ENCODE measurements around the gene HSPG2.

The HSPG2 gene

GRCh38 chr1:21853131-21853427 is 84.0 kb downstream of the HSPG2 start:
- TF ChIP-seq CTCF (conservative IDR thresholded peaks at IDR 0.05; ENCODE audit: low read depth, low read length) = no peak
- H3K4me2 ChIP-seq = no peak overlapping the region
- no peaks in the 10 kb centered on the region for H3K27me3 ChIP-seq (ENCODE audit: insufficient read depth, low read depth)
- no peak overlapping the region for H2AFZ ChIP-seq (ENCODE audit: low read depth)
- H3K4me1 ChIP-seq (ENCODE audit: low read depth, poor library complexity, severe bottlenecking) = no peaks in the 10 kb centered on the region
- H3K9ac ChIP-seq = no peak overlapping the region
- no peaks in the 10 kb centered on the region for H3K36me3 ChIP-seq (ENCODE audit: insufficient read depth)
- H3K4me3 ChIP-seq (IDR thresholded peaks at IDR 0.05; ENCODE audit: insufficient read depth, low read depth, low read length) = no peak overlapping the region
- H4K20me1 ChIP-seq (ENCODE audit: insufficient read depth) = no peaks in the 10 kb centered on the region
- H3K27ac ChIP-seq = no peak overlapping the region
- no peaks in the 10 kb centered on the region for H3K79me2 ChIP-seq (ENCODE audit: insufficient read depth, low read depth)

GRCh38 chr1:21852282-21853130 is 84.6 kb downstream of the HSPG2 start:
- Histone ChIP-seq H3K27me3 (ENCODE audit: insufficient read depth, low read depth) (no peaks in the 10 kb centered on the region), H3K4me2 (no peak overlapping the region), H3K79me2 (ENCODE audit: insufficient read depth, low read depth) (no peaks in the 10 kb centered on the region), H4K20me1 (ENCODE audit: insufficient read depth) (no peaks in the 10 kb centered on the region), H3K4me3 (IDR thresholded peaks at IDR 0.05; ENCODE audit: insufficient read depth, low read depth, low read length) (no peak overlapping the region), H3K27ac (no peak overlapping the region), H3K9ac (no peak overlapping the region), H3K36me3 (ENCODE audit: insufficient read depth) (no peaks in the 10 kb centered on the region), H2AFZ (ENCODE audit: low read depth) (no peak overlapping the region), H3K4me1 (ENCODE audit: low read depth, poor library complexity, severe bottlenecking) (no peaks in the 10 kb centered on the region)
- TF ChIP-seq CTCF (conservative IDR thresholded peaks at IDR 0.05; ENCODE audit: low read depth, low read length) = no peak

- no peaks in the 10 kb centered on the region for H3K27me3 ChIP-seq (ENCODE audit: insufficient read depth, low read depth)
- H3K36me3 ChIP-seq (ENCODE audit: insufficient read depth) = no peaks in the 10 kb centered on the region
- no peak for TF ChIP-seq CTCF (conservative IDR thresholded peaks at IDR 0.05; ENCODE audit: low read depth, low read length)
- H3K4me2 ChIP-seq = no peak overlapping the region
- no peak overlapping the region for H2AFZ ChIP-seq (ENCODE audit: low read depth)
- no peaks in the 10 kb centered on the region for H4K20me1 ChIP-seq (ENCODE audit: insufficient read depth)
- H3K9ac ChIP-seq = no peak overlapping the region
- H3K27ac ChIP-seq = no peak overlapping the region
- H3K79me2 ChIP-seq (ENCODE audit: insufficient read depth, low read depth) = no peaks in the 10 kb centered on the region
- no peak overlapping the region for H3K4me3 ChIP-seq (IDR thresholded peaks at IDR 0.05; ENCODE audit: insufficient read depth, low read depth, low read length)
- H3K4me1 ChIP-seq (ENCODE audit: low read depth, poor library complexity, severe bottlenecking) = no peaks in the 10 kb centered on the region
Measured at GRCh38 chr1:21851430-21852250, 85.5 kb downstream of the HSPG2 start.

GRCh38 chr1:21849909-21850576 is 87.1 kb downstream of the HSPG2 start:
- H3K79me2 ChIP-seq (ENCODE audit: insufficient read depth, low read depth) = no peaks in the 10 kb centered on the region
- H3K36me3 ChIP-seq (ENCODE audit: insufficient read depth) = no peaks in the 10 kb centered on the region
- no peaks in the 10 kb centered on the region for H3K4me1 ChIP-seq (ENCODE audit: low read depth, poor library complexity, severe bottlenecking)

More at GRCh38 chr1:21849909-21850576, 87.1 kb downstream of the HSPG2 start:
- H2AFZ ChIP-seq (ENCODE audit: low read depth) = no peak overlapping the region
- H3K4me3 ChIP-seq (IDR thresholded peaks at IDR 0.05; ENCODE audit: insufficient read depth, low read depth, low read length) = no peak overlapping the region
- no peaks in the 10 kb centered on the region for H4K20me1 ChIP-seq (ENCODE audit: insufficient read depth)
- TF ChIP-seq CTCF (conservative IDR thresholded peaks at IDR 0.05; ENCODE audit: low read depth, low read length) = no peak
- H3K4me2 ChIP-seq = no peak overlapping the region
- no peak overlapping the region for H3K9ac ChIP-seq
- no peak overlapping the region for H3K27ac ChIP-seq
- no peaks in the 10 kb centered on the region for H3K27me3 ChIP-seq (ENCODE audit: insufficient read depth, low read depth)

All from KMS-11 (cell line).